VCaP (cell line): ENCODE results near the gene CAVIN3.

Experiments used
- H3K27ac ChIP-seq: fragments of 450-650 bp; 2 replicates; pipeline ENCODE4 v1.5.1; 2017
- CTCF ChIP-seq: fragments of 450-650 bp; conservative IDR thresholded peaks from 2 replicates; pipeline ENCODE4 v1.5.1; 2017; ENCODE audit warnings: mild to moderate bottlenecking, moderate library complexity

The CAVIN3 gene

GRCh38 chr11:6323291-6323905 is 3.1 kb upstream of the CAVIN3 start:
- TF ChIP-seq CTCF = no peak
- H3K27ac ChIP-seq = no peak overlapping the region

- no peak overlapping the region for H3K27ac ChIP-seq
- TF ChIP-seq CTCF = no peak
Measured at GRCh38 chr11:6321961-6322362, 1.7 kb upstream of the CAVIN3 start.

- no peak overlapping the region for H3K27ac ChIP-seq
Measured at GRCh38 chr11:6321356-6321755, 1.1 kb upstream of the CAVIN3 start.

DNA sequence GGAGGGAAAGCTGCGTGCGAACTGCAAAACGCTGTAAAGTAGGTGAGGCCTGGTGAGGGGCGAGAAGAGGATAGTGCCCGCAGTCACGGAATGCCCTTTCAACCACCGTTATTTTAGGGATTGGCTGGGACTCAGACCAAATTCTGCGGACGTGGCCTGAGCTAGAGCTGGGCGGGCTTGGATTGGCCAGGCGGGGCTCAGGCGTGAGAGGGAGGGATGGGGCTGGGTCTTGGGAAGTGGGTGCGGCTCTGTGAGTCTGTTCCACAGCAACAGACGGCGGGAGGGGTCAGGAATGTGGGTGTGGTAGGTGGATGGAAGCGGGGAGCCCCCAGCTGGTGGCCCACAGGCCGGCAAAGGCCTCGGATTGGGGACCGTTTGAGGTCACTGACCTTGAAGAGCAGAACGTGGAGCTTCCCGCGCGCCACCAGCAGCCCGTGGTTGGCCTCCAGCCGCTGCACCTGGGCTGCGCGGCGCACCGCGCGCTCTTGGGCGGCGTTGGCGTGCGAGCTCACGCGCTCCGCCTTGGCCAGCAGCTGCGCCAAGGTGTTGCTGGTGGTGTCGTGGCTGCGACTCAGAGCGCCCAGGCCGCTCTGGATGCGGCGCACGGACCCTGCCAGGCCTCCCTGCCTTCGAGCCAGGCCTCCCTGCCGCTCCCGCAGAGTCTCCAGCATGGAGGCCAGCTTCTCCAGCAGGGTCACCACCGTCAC is 444 bp downstream of the CAVIN3 start:
- TF ChIP-seq CTCF = no peak
- no peak overlapping the region for H3K27ac ChIP-seq

More at GRCh38 chr11:6321356-6321755, 1.1 kb upstream of the CAVIN3 start:
- TF ChIP-seq CTCF = no peak

DNA sequence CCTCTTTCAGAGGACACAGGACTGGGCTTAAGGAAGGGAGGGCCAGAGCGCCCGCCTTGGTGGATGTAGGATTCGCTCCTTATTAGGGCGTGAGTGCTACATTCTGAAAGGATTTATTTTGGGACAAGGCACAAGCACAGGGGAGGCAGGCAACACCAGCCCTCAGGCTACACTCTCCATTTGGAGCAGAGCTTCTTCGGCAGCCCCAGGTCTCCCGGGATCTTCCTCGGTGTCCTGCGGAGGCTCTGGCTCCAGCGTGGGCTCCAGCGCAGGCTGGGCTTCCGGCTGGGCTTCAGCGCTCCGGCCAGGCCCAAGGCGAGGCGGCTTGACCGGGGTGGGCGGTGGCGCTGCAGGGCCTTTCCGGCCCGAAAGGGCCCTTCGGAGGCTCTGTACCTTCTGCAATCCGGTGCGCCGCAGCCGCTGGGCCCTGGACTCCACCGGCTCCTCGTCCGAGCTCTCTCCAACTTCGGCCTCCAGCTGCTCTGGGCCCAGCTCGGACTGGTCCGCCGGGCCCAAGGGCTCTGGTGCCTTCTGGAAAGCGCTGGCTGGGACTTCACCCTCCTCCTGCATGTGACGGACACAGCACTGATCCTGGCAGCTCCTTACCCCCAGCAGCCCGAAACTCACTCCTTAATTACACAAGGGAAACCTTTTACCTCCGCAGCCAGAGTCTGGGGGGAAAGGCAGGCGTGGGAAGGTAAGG is 1.1 kb downstream of the CAVIN3 start:
- no peak overlapping the region for H3K27ac ChIP-seq
- no peak for TF ChIP-seq CTCF

DNA sequence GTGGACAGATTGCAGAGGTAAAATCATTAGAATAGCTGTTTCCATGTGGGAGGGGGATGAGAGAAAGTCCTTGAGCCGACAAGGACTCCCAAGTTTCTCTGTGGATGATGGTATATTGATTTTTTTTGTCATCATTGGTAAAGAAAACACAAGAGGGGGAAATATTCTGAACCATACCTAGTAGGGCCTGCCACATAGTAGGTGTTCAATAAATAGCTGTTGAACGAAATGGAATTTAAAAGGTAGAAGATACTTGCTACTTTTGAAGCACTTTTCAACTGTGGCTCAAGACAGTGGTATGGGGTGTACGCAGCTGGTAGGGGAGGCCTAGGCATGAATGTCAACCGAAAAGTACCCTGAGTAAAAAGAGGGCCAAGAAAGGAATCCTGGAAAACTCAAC is 2.1 kb downstream of the CAVIN3 start:
- H3K27ac ChIP-seq = no peak overlapping the region
- no peak for TF ChIP-seq CTCF

DNA sequence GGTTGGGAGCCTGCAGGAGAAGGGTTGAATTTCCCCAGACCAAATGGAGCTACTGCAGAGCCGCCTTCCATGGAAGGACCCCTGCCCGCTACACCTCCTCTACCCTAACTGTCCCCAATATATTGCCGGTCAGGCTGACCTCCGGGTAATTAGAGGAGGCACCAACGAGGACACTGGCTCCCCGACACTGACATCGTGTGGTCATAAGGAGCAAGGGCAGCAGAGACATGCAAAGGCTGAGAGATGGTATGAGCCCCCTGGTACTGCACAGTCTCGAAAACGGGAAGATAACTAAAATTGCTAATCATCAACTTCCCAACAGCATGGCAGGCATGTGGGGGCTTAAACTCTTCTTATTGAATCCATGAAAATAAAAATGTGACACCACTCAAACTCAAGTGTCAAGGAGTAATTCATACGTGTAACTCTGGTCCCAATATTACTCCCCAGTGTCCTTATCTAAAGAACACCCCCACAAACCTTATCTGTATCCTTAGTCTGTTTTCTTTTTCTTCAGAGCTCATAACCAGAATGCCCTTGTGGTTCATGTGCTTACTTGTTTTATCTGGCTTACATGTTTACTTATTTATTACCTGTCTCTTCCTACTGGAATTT is 4.4 kb downstream of the CAVIN3 start:
- peak; percentile 91 for TF ChIP-seq CTCF
- no peak overlapping the region for H3K27ac ChIP-seq
